IMR-90 (cell line): ENCODE measurements around the gene SSPN. TPM values are rescaled to one million over a fixed set of nuclear protein-coding genes. Genes with fewer than 3 reads are reported as not detected.

Experiments
- ATAC-seq: fragments of 200-7000 bp; cut with Tn5 transposase; 2 replicates; pipeline ENCODE4 v1.9.1; 2020; ENCODE audit warnings: low read depth, mild to moderate bottlenecking, moderate library complexity
- BruUV-seq: library from RNA; stranded (reverse); fragments of 400-500 nt; replicated peaks from 2 replicates; lab custom pipeline; 2021; lab: Mats Ljungman, UMichigan
- CTCF ChIA-PET: fragments of 300-600 bp; formaldehyde crosslinking; extraction: SDS; loops from one replicate; lab custom pipeline; 2021; ENCODE audit warnings: antibody characterized with exemption; lab: Yijun Ruan, JAX
- POLR2A ChIA-PET: fragments of 300-600 bp; sonication (Branson Sonifier 250); formaldehyde crosslinking; loops from one replicate; lab custom pipeline; 2022; ENCODE audit warnings: antibody characterized with exemption; ENCODE audit not compliant: unreplicated experiment; lab: Charles Lee
- DNase-seq: peaks from one replicate; pipeline ENCODE4 v3.0.0; 2013
- H2AFZ ChIP-seq: replicated peaks from 2 replicates; pipeline ENCODE3; 2013; ENCODE audit warnings: low read length, mild to moderate bottlenecking; ENCODE audit not compliant: poor library complexity
- H2AK5ac ChIP-seq: 2 replicates; pipeline ENCODE4 v1.6.1; 2013; ENCODE audit warnings: low read depth, low read length, inconsistent platforms
- H2AK9ac ChIP-seq: replicated peaks from 2 replicates; pipeline ENCODE3; 2013; ENCODE audit warnings: mild to moderate bottlenecking, low read depth, low read length, moderate library complexity; ENCODE audit not compliant: poor library complexity
- H2BK120ac ChIP-seq: 2 replicates; pipeline ENCODE4 v1.6.1; 2013; ENCODE audit warnings: low read depth, low read length, inconsistent platforms
- H2BK15ac ChIP-seq: 3 replicates; pipeline ENCODE4 v1.6.1; 2013; ENCODE audit warnings: low read depth, low read length, inconsistent platforms
- H2BK20ac ChIP-seq: 2 replicates; pipeline ENCODE4 v1.6.1; 2013; ENCODE audit warnings: low read depth, mild to moderate bottlenecking, inconsistent platforms, low read length, moderate library complexity
- H2BK5ac ChIP-seq: 2 replicates; pipeline ENCODE4 v1.6.1; 2013; ENCODE audit warnings: mild to moderate bottlenecking, low read depth, low read length, inconsistent platforms; ENCODE audit not compliant: poor library complexity, severe bottlenecking
- H3K14ac ChIP-seq: replicated peaks from 2 replicates; pipeline ENCODE4 v1.6.1; 2013; ENCODE audit warnings: low read depth, low read length, inconsistent platforms
- H3K18ac ChIP-seq: 2 replicates; pipeline ENCODE4 v1.6.1; 2013; ENCODE audit warnings: low read depth, low read length, control low read depth
- H3K23ac ChIP-seq: 2 replicates; pipeline ENCODE4 v1.6.1; 2013; ENCODE audit warnings: low read depth, low read length, inconsistent platforms
- H3K27ac ChIP-seq: 2 replicates; pipeline ENCODE4 v1.5.1; 2013; ENCODE audit warnings: mild to moderate bottlenecking, control low read depth, low read length; ENCODE audit not compliant: insufficient read depth
- H3K27me3 ChIP-seq: 2 replicates; pipeline ENCODE4 v1.6.1; 2013; ENCODE audit warnings: low read length; ENCODE audit not compliant: control insufficient read depth, insufficient read depth
- H3K36me3 ChIP-seq: 2 replicates; pipeline ENCODE4 v1.6.1; 2013; ENCODE audit warnings: low read length, mixed read lengths; ENCODE audit not compliant: control insufficient read depth, insufficient read depth
- H3K4ac ChIP-seq: 2 replicates; pipeline ENCODE4 v1.6.1; 2013; ENCODE audit warnings: low read depth, low read length, inconsistent platforms
- H3K4me1 ChIP-seq: 2 replicates; pipeline ENCODE4 v1.6.1; 2013; ENCODE audit warnings: low read length, mixed read lengths; ENCODE audit not compliant: control insufficient read depth, insufficient read depth
- H3K4me2 ChIP-seq: 2 replicates; pipeline ENCODE4 v1.6.1; 2013; ENCODE audit warnings: low read depth, mild to moderate bottlenecking, control low read depth, low read length, moderate library complexity
- H3K4me3 ChIP-seq: 2 replicates; pipeline ENCODE4 v1.5.1; 2013; ENCODE audit warnings: low read depth, mild to moderate bottlenecking, control low read depth, low read length, moderate library complexity; ENCODE audit not compliant: insufficient read depth
- H3K56ac ChIP-seq: 2 replicates; pipeline ENCODE4 v1.6.1; 2013; ENCODE audit warnings: low read length, inconsistent platforms; ENCODE audit not compliant: insufficient read depth; ENCODE audit errors: extremely low read depth
- H3K79me1 ChIP-seq, 2 experiments: 2 replicates each; pipeline ENCODE4 v1.6.1; 2013; ENCODE audit warnings: low read length in 2 of 2, inconsistent platforms in 1 of 2, low read depth in 1 of 2
- H3K9ac ChIP-seq: 2 replicates; pipeline ENCODE4 v1.6.1; 2013; ENCODE audit warnings: low read depth, low read length, control low read depth
- H3K9me1 ChIP-seq: 2 replicates; pipeline ENCODE4 v1.6.1; 2013; ENCODE audit warnings: low read length, inconsistent platforms; ENCODE audit not compliant: insufficient read depth
- H3K9me3 ChIP-seq: 2 replicates; pipeline ENCODE4 v1.6.1; 2013; ENCODE audit warnings: low read length; ENCODE audit not compliant: control insufficient read depth, insufficient read depth
- H4K20me1 ChIP-seq: 2 replicates; pipeline ENCODE4 v1.6.1; 2013; ENCODE audit warnings: low read length, inconsistent platforms; ENCODE audit not compliant: insufficient read depth
- H4K5ac ChIP-seq: 2 replicates; pipeline ENCODE4 v1.6.1; 2013; ENCODE audit warnings: mild to moderate bottlenecking, low read depth, low read length, control low read depth
- H4K8ac ChIP-seq, 2 experiments: 2 replicates each; pipeline ENCODE4 v1.6.1; 2013; ENCODE audit warnings: low read depth in 2 of 2, low read length in 2 of 2, control low read depth in 1 of 2, inconsistent platforms in 1 of 2
- H4K91ac ChIP-seq: 2 replicates; pipeline ENCODE4 v1.6.1; 2013; ENCODE audit warnings: low read depth, low read length, inconsistent platforms; ENCODE audit not compliant: insufficient read depth
- CEBPB ChIP-seq: IDR thresholded peaks from 2 replicates; pipeline ENCODE4 v1.6.1; 2012; ENCODE audit warnings: low read depth, low read length, improper control_type of control experiment
- CHD1 ChIP-seq: IDR thresholded peaks from 2 replicates; pipeline ENCODE4 v1.6.1; 2012; ENCODE audit warnings: low read depth, low read length, improper control_type of control experiment
- CTCF ChIP-seq: conservative IDR thresholded peaks from 2 replicates; pipeline ENCODE4 v1.5.1; 2012; ENCODE audit warnings: mild to moderate bottlenecking, low read depth, low read length, improper control_type of control experiment
- ELK1 ChIP-seq: fragments of 150-350 bp; IDR thresholded peaks from 2 replicates; pipeline ENCODE4 v1.6.1; 2016; ENCODE audit warnings: low read depth, mild to moderate bottlenecking, low read length, moderate library complexity, borderline replicate concordance
- MAFK ChIP-seq: IDR thresholded peaks from 2 replicates; pipeline ENCODE4 v1.6.1; 2012; ENCODE audit warnings: low read depth, low read length, improper control_type of control experiment
- MAZ ChIP-seq: IDR thresholded peaks from 2 replicates; pipeline ENCODE4 v1.6.1; 2012; ENCODE audit warnings: low read depth, mild to moderate bottlenecking, low read length, improper control_type of control experiment, moderate library complexity, borderline replicate concordance
- MXI1 ChIP-seq: IDR thresholded peaks from 2 replicates; pipeline ENCODE4 v1.6.1; 2012; ENCODE audit warnings: low read depth, mild to moderate bottlenecking, low read length, moderate library complexity, borderline replicate concordance
- NFE2L2 ChIP-seq: fragments of 150-350 bp; IDR thresholded peaks from 2 replicates; pipeline ENCODE4 v1.6.1; 2016; ENCODE audit warnings: low read depth, mild to moderate bottlenecking, low read length
- RAD21 ChIP-seq: IDR thresholded peaks from 2 replicates; pipeline ENCODE4 v1.6.1; 2012; ENCODE audit warnings: low read length, improper control_type of control experiment
- SMC3 ChIP-seq: fragments of 150-350 bp; IDR thresholded peaks from 2 replicates; pipeline ENCODE4 v1.6.1; 2016; ENCODE audit warnings: low read depth, mild to moderate bottlenecking, antibody characterized with exemption, low read length, moderate library complexity
- WGBS, 2 experiments: methylation state at CpG; one replicate each; pipeline versions ENCODE4 v1.1.5 to v1.1.7; 2013; ENCODE audit warnings: missing lambda C conversion rate in 2 of 2; ENCODE audit not compliant: insufficient read length in 1 of 2; ENCODE audit errors: extremely low coverage in 2 of 2; 5-methylcytosine and 5-hydroxymethylcytosine counted together
- dilution Hi-C: fragments of 300-500 bp; cut with HindIII; formaldehyde crosslinking; loops from one replicate; pipeline ENCODE4 v1.14.3; 2018; ENCODE audit warnings: low sequenced_read_pairs; ENCODE audit not compliant: unreplicated experiment
- in situ Hi-C: fragments of 300-500 bp; cut with MboI; formaldehyde crosslinking; loops from 3 replicates; pipeline ENCODE4 v1.14.3; 2019; ENCODE audit warnings: low sequenced_read_pairs, inconsistent platforms, mixed read lengths
- intact Hi-C: fragments of 100-400 bp; cut with micrococcal nuclease; formaldehyde crosslinking; loops from 2 replicates; pipeline ENCODE4 v1.10.0; 2022
- polyA plus RNA-seq, 3 experiments: library from polyadenylated mRNA; depleted of rRNA; stranded (reverse); fragments of >200 nt; gene quantifications; 2 replicates each; pipeline ENCODE4 v1.2.3, GENCODE V29; 2012; ENCODE audit warnings: low replicate concordance in 1 of 3
- total RNA-seq: library from RNA; depleted of rRNA; stranded (reverse); fragments of >200 nt; gene quantifications from 2 replicates; pipeline ENCODE4 v1.2.3, GENCODE V29; 2012

The SSPN gene
- total and polyA plus RNA-seq, 2 of the 4 experiments (the other 2 are of a cell fraction): 3.5 to 5.6 TPM

GRCh38 chr12:26153421-26154154, 41.8 kb upstream of the SSPN start (continued):
- TF ChIP-seq ELK1: no peak

DNA sequence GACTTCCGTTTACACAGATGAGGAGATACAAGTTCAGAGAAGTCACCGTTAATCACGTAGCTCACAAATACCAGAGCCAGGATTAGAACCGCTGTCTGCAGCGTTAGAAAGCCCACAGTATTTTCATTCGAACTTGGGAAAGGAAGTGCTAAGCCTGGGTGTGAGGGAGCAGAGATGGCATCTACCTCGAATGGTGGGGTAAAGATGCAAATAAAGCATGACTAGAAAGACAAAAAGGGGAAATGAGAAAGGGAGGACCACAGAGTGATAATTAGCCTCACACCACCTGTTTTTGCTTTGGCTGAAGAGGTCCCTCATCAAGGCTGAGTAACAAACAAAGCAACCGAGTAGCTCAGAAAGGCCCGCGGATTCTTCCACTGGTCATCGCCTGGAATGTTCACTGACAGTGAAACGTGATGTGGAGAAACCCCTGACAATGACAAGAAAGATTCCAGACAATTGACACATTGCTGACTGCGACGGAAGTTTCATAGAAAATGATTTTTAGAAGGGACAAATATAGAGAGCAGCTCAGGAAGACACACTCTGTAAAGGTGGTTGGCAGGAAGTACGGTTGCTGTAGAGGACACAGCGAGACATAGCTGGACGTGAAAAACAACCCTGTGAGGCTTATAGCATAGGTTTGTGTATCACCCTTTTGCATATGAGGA, 39.0 kb upstream of the SSPN start:
- WGBS, 2 experiments: 90% methylated on average over 8 of the region's 17 CpGs; no CpG with 5 or more reads in 1 of the 2 experiments
- H3K4me1 ChIP-seq: peaks cover 15% of the 10 kb centered on the region
- CTCF ChIA-PET: interaction anchor here (0.6 kb wide), 1 partner anchor 1092 kb away, joined by 3 read pairs; no protein-coding TSS in a partner anchor
- no peak overlapping the region for H4K5ac ChIP-seq
- no peak overlapping the region for H2AK5ac ChIP-seq
- H3K18ac ChIP-seq: no peak overlapping the region
- dilution Hi-C loops (no loop called here), intact Hi-C loops (no loop called here), in situ Hi-C loops (no loop called here)
- no peaks in the 10 kb centered on the region for H4K20me1 ChIP-seq
- H3K9me3 ChIP-seq: no peaks in the 10 kb centered on the region; the same call in 1 of the 2 replicates
- no peak overlapping the region for H3K23ac ChIP-seq
- no peak overlapping the region for H3K14ac ChIP-seq
- H3K4me2 ChIP-seq: no peak overlapping the region
- no peaks in the 10 kb centered on the region for H3K79me1 ChIP-seq
- H2BK15ac ChIP-seq: 0 out of 3 replicates have a peak overlapping the region, but pooled peaks have one; percentile 39
- DNase-seq (no peak), ATAC-seq (no peak)
- H3K36me3 ChIP-seq: no peaks in the 10 kb centered on the region
- no peak overlapping the region for H3K27ac ChIP-seq
- BruUV-seq: no TSS peak
- no peak overlapping the region for H2AFZ ChIP-seq
- no peak overlapping the region for H3K4me3 ChIP-seq
- no peak overlapping the region for H2BK5ac ChIP-seq
- H4K91ac ChIP-seq: no peak overlapping the region
- H3K56ac ChIP-seq: no peak overlapping the region
- peaks cover 6% of the 10 kb centered on the region for H3K27me3 ChIP-seq
- no peak overlapping the region for H2BK20ac ChIP-seq
- H3K4ac ChIP-seq: no peak overlapping the region
- POLR2A ChIA-PET: interaction anchor here (0.6 kb wide), 1 partner anchor 147 kb away, joined by 5 read pairs; no protein-coding TSS in a partner anchor
- no peak overlapping the region for H3K9ac ChIP-seq
- H4K8ac ChIP-seq: no peak overlapping the region
- H3K9me1 ChIP-seq: peaks cover 14% of the 10 kb centered on the region
- no peak overlapping the region for H2BK120ac ChIP-seq
- H2AK9ac ChIP-seq: no peak overlapping the region
- no peak for TF ChIP-seq NFE2L2
- no peak for TF ChIP-seq MAFK
- TF ChIP-seq SMC3: no peak
- no peak for TF ChIP-seq CEBPB
- TF ChIP-seq CTCF: no peak
- no peak for TF ChIP-seq RAD21
- no peak for TF ChIP-seq ELK1
- TF ChIP-seq MXI1: no peak
- no peak for TF ChIP-seq MAZ
- no peak for TF ChIP-seq CHD1
